Activated naive CD8-positive, alpha-beta T cell treated with anti-CD3 and anti-CD28 coated beads, Interleukin-2, amount 10 ng/mL, durations not matched to agents 7 days and 5 days (primary cell): Measurements from ENCODE around the gene GADD45G. TPM values are rescaled to one million over a fixed set of nuclear protein-coding genes. Genes with fewer than 3 reads are reported as not detected.

Source experiments
- ATAC-seq: fragments of 150-1000 bp; cut with Tn5 transposase; one replicate; pipeline ENCODE4 v1.10.0; 2021; ENCODE audit warnings: low read depth, moderate library complexity
- POLR2A ChIA-PET: fragments of 350-600 bp; sonication (Branson Sonifier 250); formaldehyde crosslinking; loops from one replicate; lab custom pipeline; 2021; ENCODE audit warnings: antibody characterized with exemption; lab: Charles Lee
- DNase-seq: peaks from one replicate; pipeline ENCODE4 v3.0.0; 2021
- H3K27ac Mint-ChIP-seq: one replicate; pipeline ENCODE4 v1.8.0; 2022; ENCODE audit warnings: mild to moderate bottlenecking, mixed read lengths
- H3K27me3 Mint-ChIP-seq: one replicate; pipeline ENCODE4 v1.8.0; 2022; ENCODE audit warnings: mild to moderate bottlenecking, moderate library complexity, mixed read lengths
- H3K36me3 Mint-ChIP-seq: one replicate; pipeline ENCODE4 v1.8.0; 2021; ENCODE audit warnings: mild to moderate bottlenecking, mixed read lengths
- H3K4me1 Mint-ChIP-seq: one replicate; pipeline ENCODE4 v1.8.0; 2021; ENCODE audit warnings: mixed read lengths
- H3K4me3 Mint-ChIP-seq: one replicate; pipeline ENCODE4 v1.8.0; 2022; ENCODE audit warnings: mild to moderate bottlenecking, moderate library complexity, mixed read lengths
- H3K9me3 Mint-ChIP-seq: one replicate; pipeline ENCODE4 v1.8.0; 2021; ENCODE audit warnings: mixed read lengths
- total RNA-seq, 2 experiments: library from RNA; stranded (reverse); gene quantifications; one replicate each; pipeline ENCODE4 v1.2.3, GENCODE V29; 2021

The GADD45G gene
- total RNA-seq, 2 experiments from 2014 or later = 8.9 to 10.1 TPM

- Mint-ChIP-seq H3K36me3 (no peaks in the 10 kb centered on the region), H3K4me1 (peaks cover 7% of the 10 kb centered on the region), H3K9me3 (no peaks in the 10 kb centered on the region), H3K27ac (no peak overlapping the region), H3K27me3 (peaks cover 21% of the 10 kb centered on the region), H3K4me3 (no peak overlapping the region)
- POLR2A ChIA-PET = no interaction called here
- DNase-seq (no peak), ATAC-seq (no peak)
These were observed 16.9 kb downstream of the GADD45G start for GRCh38 chr9:89621676-89622075.

- H3K4me1 Mint-ChIP-seq = peaks cover 7% of the 10 kb centered on the region
- no peak for DNase-seq
- no peaks in the 10 kb centered on the region for H3K9me3 Mint-ChIP-seq
- POLR2A ChIA-PET = no interaction called here
- peaks cover 29% of the 10 kb centered on the region for H3K27me3 Mint-ChIP-seq
- no peak overlapping the region for H3K27ac Mint-ChIP-seq
- no peaks in the 10 kb centered on the region for H3K36me3 Mint-ChIP-seq
- ATAC-seq = no peak
- H3K4me3 Mint-ChIP-seq = no peak overlapping the region
These were observed 18.4 kb downstream of the GADD45G start for GRCh38 chr9:89622933-89623861.

GRCh38 chr9:89623925-89624420, 19.2 kb downstream of the GADD45G start:
- H3K27me3 Mint-ChIP-seq = peaks cover 34% of the 10 kb centered on the region
- no peak for DNase-seq
- H3K36me3 Mint-ChIP-seq = no peaks in the 10 kb centered on the region
- ATAC-seq = no peak
- POLR2A ChIA-PET = no interaction called here
- H3K4me1 Mint-ChIP-seq = peaks cover 5% of the 10 kb centered on the region
- no peak overlapping the region for H3K27ac Mint-ChIP-seq
- H3K4me3 Mint-ChIP-seq = no peak overlapping the region
- no peaks in the 10 kb centered on the region for H3K9me3 Mint-ChIP-seq

GRCh38 chr9:89625721-89626687, 21.2 kb downstream of the GADD45G start:
- Mint-ChIP-seq H3K36me3 (no peaks in the 10 kb centered on the region), H3K27me3 (peaks cover 36% of the 10 kb centered on the region)
- POLR2A ChIA-PET = no interaction called here

GRCh38 chr9:89626741-89627265, 22.0 kb downstream of the GADD45G start:
- ATAC-seq (no peak), DNase-seq (no peak)
- Mint-ChIP-seq H3K4me1 (peaks cover 6% of the 10 kb centered on the region), H3K9me3 (no peaks in the 10 kb centered on the region), H3K27me3 (peaks cover 32% of the 10 kb centered on the region), H3K4me3 (no peak overlapping the region), H3K27ac (no peak overlapping the region), H3K36me3 (no peaks in the 10 kb centered on the region)
- POLR2A ChIA-PET = interaction anchor here (1.9 kb wide), 1 partner anchor 8 kb away, joined by 5 read pairs; no protein-coding TSS in a partner anchor

More at GRCh38 chr9:89625721-89626687, 21.2 kb downstream of the GADD45G start:
- no peaks in the 10 kb centered on the region for H3K9me3 Mint-ChIP-seq
- DNase-seq (no peak), ATAC-seq (no peak)
- no peak overlapping the region for H3K27ac Mint-ChIP-seq
- no peak overlapping the region for H3K4me3 Mint-ChIP-seq
- peaks cover 6% of the 10 kb centered on the region for H3K4me1 Mint-ChIP-seq

- no peaks in the 10 kb centered on the region for H3K36me3 Mint-ChIP-seq
- ATAC-seq (no peak), DNase-seq (no peak)
- no peaks in the 10 kb centered on the region for H3K9me3 Mint-ChIP-seq
- POLR2A ChIA-PET = interaction anchor here (0.6 to 1.9 kb wide), 2 partner anchors 10 to 21 kb away, joined by 4 to 5 read pairs; no protein-coding TSS in a partner anchor
- peaks cover 4% of the 10 kb centered on the region for H3K4me1 Mint-ChIP-seq
- no peak overlapping the region for H3K4me3 Mint-ChIP-seq
- H3K27ac Mint-ChIP-seq = no peak overlapping the region
- H3K27me3 Mint-ChIP-seq = peaks cover 27% of the 10 kb centered on the region
These were observed 23.8 kb downstream of the GADD45G start for GRCh38 chr9:89628601-89629000.

GRCh38 chr9:89629081-89629976, 24.5 kb downstream of the GADD45G start:
- Mint-ChIP-seq H3K4me1 (peaks cover 4% of the 10 kb centered on the region), H3K36me3 (no peaks in the 10 kb centered on the region), H3K4me3 (no peak overlapping the region), H3K9me3 (no peaks in the 10 kb centered on the region), H3K27me3 (peaks cover 27% of the 10 kb centered on the region), H3K27ac (no peak overlapping the region)
- ATAC-seq = no peak
- POLR2A ChIA-PET = no interaction called here
- DNase-seq = no peak

GRCh38 chr9:89630508-89630907, 25.7 kb downstream of the GADD45G start:
- Mint-ChIP-seq H3K4me3 (no peak overlapping the region), H3K27me3 (peaks cover 29% of the 10 kb centered on the region), H3K9me3 (no peaks in the 10 kb centered on the region), H3K4me1 (peaks cover 7% of the 10 kb centered on the region), H3K27ac (no peak overlapping the region), H3K36me3 (no peaks in the 10 kb centered on the region)
- POLR2A ChIA-PET = no interaction called here
- ATAC-seq = no peak
- DNase-seq = no peak

- Mint-ChIP-seq H3K27me3 (peaks cover 29% of the 10 kb centered on the region), H3K36me3 (no peaks in the 10 kb centered on the region), H3K9me3 (no peaks in the 10 kb centered on the region), H3K4me1 (peaks cover 7% of the 10 kb centered on the region), H3K27ac (no peak overlapping the region), H3K4me3 (no peak overlapping the region)
- ATAC-seq (no peak), DNase-seq (no peak)
- POLR2A ChIA-PET = interaction anchor here (1.1 kb wide), 1 partner anchor 26 kb away, joined by 3 read pairs; the partner anchor contains the start of gene GADD45G
These were observed 26.6 kb downstream of the GADD45G start for GRCh38 chr9:89631384-89631783.

GRCh38 chr9:89632192-89632733, 27.5 kb downstream of the GADD45G start:
- H3K9me3 Mint-ChIP-seq = no peaks in the 10 kb centered on the region
- ATAC-seq (no peak), DNase-seq (no peak)
- no peaks in the 10 kb centered on the region for H3K36me3 Mint-ChIP-seq
- H3K4me1 Mint-ChIP-seq = peaks cover 7% of the 10 kb centered on the region
- H3K4me3 Mint-ChIP-seq = no peak overlapping the region
- no peak overlapping the region for H3K27ac Mint-ChIP-seq
- POLR2A ChIA-PET = no interaction called here
- H3K27me3 Mint-ChIP-seq = peaks cover 24% of the 10 kb centered on the region

- ATAC-seq (no peak), DNase-seq (peak; percentile 22)
- H3K9me3 Mint-ChIP-seq = no peaks in the 10 kb centered on the region
- H3K27ac Mint-ChIP-seq = no peak overlapping the region
- POLR2A ChIA-PET = no interaction called here
- no peak overlapping the region for H3K4me3 Mint-ChIP-seq
- no peaks in the 10 kb centered on the region for H3K36me3 Mint-ChIP-seq
- H3K27me3 Mint-ChIP-seq = peaks cover 21% of the 10 kb centered on the region
- H3K4me1 Mint-ChIP-seq = peaks cover 7% of the 10 kb centered on the region
These were observed 27.9 kb downstream of the GADD45G start for GRCh38 chr9:89632736-89633135.

- POLR2A ChIA-PET = no interaction called here
- ATAC-seq = no peak
- H3K27me3 Mint-ChIP-seq = peaks cover 18% of the 10 kb centered on the region
- no peak overlapping the region for H3K27ac Mint-ChIP-seq
- peak; percentile 22 for DNase-seq
- peaks cover 7% of the 10 kb centered on the region for H3K4me1 Mint-ChIP-seq
- no peaks in the 10 kb centered on the region for H3K36me3 Mint-ChIP-seq
- H3K9me3 Mint-ChIP-seq = no peaks in the 10 kb centered on the region
- no peak overlapping the region for H3K4me3 Mint-ChIP-seq
These were observed 28.6 kb downstream of the GADD45G start for GRCh38 chr9:89633404-89633803.
